ENCODE results near the gene WWOX.
"Not testable (repeated sequence)": the region's sequence is repeated elsewhere in the genome, so short reads cannot be mapped to it uniquely, and the experiment has no call there.

WWOX gene

GRCh38 chr16:79213214-79213613 lies 1113.8 kb downstream of the WWOX start:
- no peak for DNase-seq (ENCODE audit: low read depth)
- TF ChIP-seq CTCF (IDR thresholded peaks at IDR 0.05; ENCODE audit: control insufficient read depth, insufficient read depth, low read depth, low read length, missing control alignments), result no peak
- H3K4me3 ChIP-seq (ENCODE audit: control insufficient read depth, low read depth, low read length), result no peak overlapping the region

GRCh38 chr16:79215289-79215688 lies 1115.8 kb downstream of the WWOX start:
- no peak overlapping the region for H3K4me3 ChIP-seq (ENCODE audit: control insufficient read depth, low read depth, low read length)
- DNase-seq (ENCODE audit: low read depth), result no peak
- no peak for TF ChIP-seq CTCF (IDR thresholded peaks at IDR 0.05; ENCODE audit: control insufficient read depth, insufficient read depth, low read depth, low read length, missing control alignments)

- no peak for TF ChIP-seq CTCF (IDR thresholded peaks at IDR 0.05; ENCODE audit: control insufficient read depth, insufficient read depth, low read depth, low read length, missing control alignments)
- H3K4me3 ChIP-seq (ENCODE audit: control insufficient read depth, low read depth, low read length), result no peak overlapping the region
- DNase-seq (ENCODE audit: low read depth), result no peak
Observed at GRCh38 chr16:79217375-79218011, 1118.0 kb downstream of the WWOX start.

GRCh38 chr16:79218351-79218750 lies 1118.9 kb downstream of the WWOX start:
- H3K4me3 ChIP-seq (ENCODE audit: control insufficient read depth, low read depth, low read length), result no peak overlapping the region
- DNase-seq (ENCODE audit: low read depth), result no peak
- no peak for TF ChIP-seq CTCF (IDR thresholded peaks at IDR 0.05; ENCODE audit: control insufficient read depth, insufficient read depth, low read depth, low read length, missing control alignments)

- DNase-seq (ENCODE audit: low read depth); H3K4me3 ChIP-seq (ENCODE audit: control insufficient read depth, low read depth, low read length): not testable (repeated sequence)
Observed at GRCh38 chr16:79225994-79226393, 1126.5 kb downstream of the WWOX start.

- no peak for TF ChIP-seq CTCF (IDR thresholded peaks at IDR 0.05; ENCODE audit: control insufficient read depth, insufficient read depth, low read depth, low read length, missing control alignments)
- H3K4me3 ChIP-seq (ENCODE audit: control insufficient read depth, low read depth, low read length), result no peak overlapping the region
- DNase-seq (ENCODE audit: low read depth), result no peak
Observed at GRCh38 chr16:79229361-79229760, 1129.9 kb downstream of the WWOX start.

- not testable (repeated sequence) for DNase-seq (ENCODE audit: low read depth); H3K4me3 ChIP-seq (ENCODE audit: control insufficient read depth, low read depth, low read length)
Observed at GRCh38 chr16:79245700-79246099, 1146.2 kb downstream of the WWOX start.

GRCh38 chr16:79247386-79247785 lies 1147.9 kb downstream of the WWOX start:
- no peak overlapping the region for H3K4me3 ChIP-seq (ENCODE audit: control insufficient read depth, low read depth, low read length)
- no peak for TF ChIP-seq CTCF (IDR thresholded peaks at IDR 0.05; ENCODE audit: control insufficient read depth, insufficient read depth, low read depth, low read length, missing control alignments)
- no peak for DNase-seq (ENCODE audit: low read depth)
